Activated T-cell treated with anti-CD3 and anti-CD28 coated beads for 24 hours (primary cell): ENCODE measurements around the gene KSR1.
"Not testable (repeated sequence)": the region's sequence is repeated elsewhere in the genome, so short reads cannot be mapped to it uniquely, and the experiment has no call there.

Source experiments
- DNase-seq: peaks from one replicate; pipeline ENCODE4 v3.0.0-alpha.2; 2020; ENCODE audit warnings: low read depth

The KSR1 gene

DNA sequence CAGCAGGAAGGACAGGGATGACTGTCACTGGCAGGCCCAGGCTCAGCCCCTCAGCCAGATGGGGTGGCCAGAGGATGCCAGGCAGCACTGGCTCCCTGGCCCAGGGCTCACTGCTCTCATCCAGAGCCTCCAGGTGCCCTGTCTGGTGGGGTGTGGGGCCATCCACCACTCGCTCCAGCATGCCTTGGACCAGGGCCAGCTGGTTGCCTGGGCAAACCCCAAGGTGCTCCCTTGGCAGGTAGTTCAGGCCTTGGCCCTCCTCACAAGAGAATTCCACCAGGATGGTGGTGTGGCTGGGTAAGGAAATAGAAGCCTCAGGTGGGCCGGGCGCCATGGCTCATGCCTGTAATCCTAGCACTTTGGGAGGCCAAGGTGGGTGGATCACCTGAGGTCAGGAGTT is 204.2 kb downstream of the KSR1 start:
- DNase-seq = no peak

DNA sequence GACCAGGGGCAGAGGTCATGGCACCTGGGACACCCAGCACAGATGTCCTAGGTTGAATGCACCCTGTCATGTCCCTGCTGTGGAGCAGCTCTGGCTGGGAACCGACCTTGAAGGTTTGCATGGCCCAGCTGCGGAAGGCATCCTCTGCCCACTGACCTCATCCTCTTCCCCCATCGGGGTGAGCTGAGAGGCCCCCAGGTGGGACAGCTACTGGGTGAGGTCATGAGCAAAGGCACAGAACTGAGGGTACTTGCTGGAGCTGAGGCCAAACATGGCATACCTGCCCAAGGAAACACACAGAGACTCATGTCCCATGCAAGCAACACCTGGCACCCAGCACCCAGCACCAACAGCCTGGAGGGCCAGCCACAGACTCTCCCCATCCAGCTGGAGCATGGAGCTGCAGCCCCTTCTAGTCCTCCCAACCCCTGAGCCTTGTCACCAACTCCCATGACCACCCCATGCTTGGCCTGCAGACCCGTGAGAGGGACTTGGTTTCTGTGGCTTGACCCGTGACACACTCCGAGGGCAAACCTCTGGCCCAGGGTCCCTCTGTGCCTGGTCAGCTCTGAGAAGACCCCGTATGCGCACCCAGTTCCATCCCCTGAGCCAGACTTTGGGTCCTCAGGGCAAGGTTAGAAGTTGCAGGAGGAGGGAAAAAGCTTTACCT is 207.8 kb downstream of the KSR1 start:
- DNase-seq = no peak

GRCh38 chr17:27664606-27664965 is 208.3 kb downstream of the KSR1 start:
- DNase-seq = no peak

DNA sequence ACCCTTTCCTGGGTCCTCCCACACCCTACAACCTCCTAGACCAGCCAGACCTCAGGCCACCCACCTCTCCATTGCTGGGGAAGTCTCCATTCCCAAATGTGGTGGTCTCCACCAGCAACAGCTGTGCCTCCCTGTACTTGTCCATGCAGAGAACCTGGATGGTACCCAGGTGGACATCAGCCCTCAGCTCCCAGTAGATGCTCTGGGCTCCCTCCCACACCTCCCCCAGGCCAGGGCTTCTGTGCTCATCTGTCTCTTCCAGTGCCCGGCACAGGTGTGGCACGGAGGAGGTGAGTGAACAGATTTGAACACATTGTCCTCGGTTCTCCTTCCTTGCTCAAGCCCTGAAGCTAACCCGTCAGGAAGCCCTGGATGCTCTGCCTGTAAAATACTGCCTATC is 209.3 kb downstream of the KSR1 start:
- no peak for DNase-seq

DNA sequence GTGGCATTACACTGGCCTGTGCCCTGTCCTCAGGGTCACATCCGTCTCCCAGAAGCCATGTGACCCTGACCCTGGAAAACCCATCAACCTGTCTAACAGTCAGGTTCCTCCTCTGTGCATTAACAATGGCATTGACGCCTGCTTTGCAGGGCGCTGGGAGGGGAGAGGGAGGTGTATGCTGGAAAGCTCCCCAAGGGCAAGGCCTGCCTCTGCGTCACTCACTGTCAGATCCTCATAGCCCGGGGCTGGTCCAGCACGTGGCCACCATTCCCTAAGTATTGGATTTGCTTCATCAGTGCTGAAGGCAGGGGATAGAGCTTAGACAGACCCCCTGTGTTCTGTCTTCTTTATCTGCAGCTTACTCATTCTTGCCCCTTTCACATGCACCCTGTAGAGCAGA is 210.0 kb downstream of the KSR1 start:
- DNase-seq = not testable (repeated sequence)

DNA sequence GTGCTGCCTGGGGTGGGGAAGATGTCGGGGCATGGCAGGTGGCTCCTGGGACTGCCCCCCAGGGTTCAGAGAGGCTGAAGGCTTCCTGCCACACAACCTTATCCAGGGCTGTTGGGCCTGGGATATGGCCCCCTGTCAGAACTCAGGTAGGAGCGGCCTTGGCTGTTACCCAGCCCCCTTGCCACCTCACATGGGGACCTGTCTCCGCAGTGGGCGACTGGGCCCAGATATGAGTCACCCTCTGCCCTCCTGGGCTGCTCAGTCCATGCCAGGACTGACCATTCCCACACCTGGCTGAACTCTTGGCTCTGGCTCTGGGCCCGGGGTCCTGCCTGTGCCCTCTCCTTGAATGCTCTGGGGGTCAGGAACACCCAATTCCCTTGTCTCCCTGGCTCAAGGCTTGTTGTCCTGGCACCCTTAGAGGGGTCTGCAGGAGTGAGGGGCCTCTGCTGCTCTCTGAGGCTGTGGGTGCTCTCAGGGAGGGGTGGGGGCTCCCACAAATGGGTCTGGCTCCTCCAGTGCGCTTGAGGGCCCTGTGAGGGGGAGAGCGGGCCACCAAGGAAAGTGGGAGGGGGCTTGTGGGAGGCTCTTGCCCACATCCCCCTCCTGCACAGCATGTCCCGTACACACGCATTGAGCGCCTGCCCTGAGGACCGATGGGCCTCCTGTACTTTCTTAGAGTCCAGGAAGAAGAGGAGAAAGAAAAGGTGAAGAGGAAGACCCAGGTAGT is 210.7 kb downstream of the KSR1 start:
- no peak for DNase-seq

DNA sequence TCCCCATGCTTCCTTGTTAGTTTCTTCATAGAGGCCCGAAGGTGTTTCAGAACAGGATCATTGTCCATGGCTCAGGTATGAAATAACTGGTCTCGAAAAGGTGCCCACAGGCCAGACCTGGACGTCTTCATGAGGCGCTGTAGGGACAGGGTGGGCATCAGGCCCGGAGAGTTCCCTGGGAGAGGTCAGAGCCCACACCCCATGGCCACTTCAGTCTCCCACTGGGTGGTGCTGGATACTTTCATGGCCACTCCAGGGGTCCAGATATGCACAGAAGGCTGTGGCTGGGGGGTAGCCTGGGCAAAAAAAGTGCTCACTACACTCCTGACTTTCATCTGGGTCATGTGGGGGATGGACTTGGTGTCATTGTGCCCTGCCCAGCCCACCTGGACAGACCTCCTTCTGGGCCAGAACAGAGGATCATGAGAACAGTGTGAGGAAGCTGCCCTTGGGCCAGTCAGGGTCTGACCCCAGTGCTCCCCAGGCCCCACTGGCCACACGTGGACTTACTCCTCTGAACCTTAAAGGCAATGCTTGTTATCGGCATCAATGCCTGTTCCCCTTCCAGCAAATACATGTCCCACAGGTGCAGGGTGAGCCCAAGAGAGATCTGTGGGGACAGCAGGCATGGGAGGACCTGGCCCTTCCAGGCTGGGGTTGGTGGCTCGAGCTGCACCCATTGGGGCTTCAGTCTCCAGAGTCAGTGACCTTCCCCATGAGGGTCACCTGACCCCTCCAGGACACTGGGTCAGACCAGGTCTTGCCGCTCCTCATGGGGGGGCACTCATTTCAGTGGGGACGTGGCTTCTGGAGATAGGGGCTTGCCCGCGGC is 211.6 kb downstream of the KSR1 start:
- DNase-seq = no peak

- DNase-seq = no peak
These were observed 212.2 kb downstream of the KSR1 start for GRCh38 chr17:27668488-27668823.

DNA sequence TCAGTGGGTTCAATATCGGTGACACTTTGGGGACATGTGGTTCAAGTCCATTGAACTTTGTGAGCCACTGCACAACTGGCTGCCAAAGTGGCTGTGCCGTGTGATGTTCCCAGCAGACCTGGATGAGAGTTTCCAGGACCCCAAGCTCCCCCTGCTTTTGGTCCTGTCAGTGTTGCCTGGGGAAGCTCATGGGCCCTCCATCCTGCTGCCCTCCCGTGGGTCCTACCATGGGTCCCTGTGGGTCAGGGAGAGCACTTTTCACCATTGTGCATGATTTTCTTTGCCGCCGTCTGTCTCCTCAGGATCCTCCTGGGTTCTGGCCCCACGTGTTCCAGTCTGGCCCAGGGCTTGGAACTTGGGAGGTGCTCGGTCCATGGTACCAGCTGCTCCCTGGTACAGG is 212.9 kb downstream of the KSR1 start:
- DNase-seq = no peak

- DNase-seq = no peak
These were observed 213.6 kb downstream of the KSR1 start for GRCh38 chr17:27669850-27670249.

DNA sequence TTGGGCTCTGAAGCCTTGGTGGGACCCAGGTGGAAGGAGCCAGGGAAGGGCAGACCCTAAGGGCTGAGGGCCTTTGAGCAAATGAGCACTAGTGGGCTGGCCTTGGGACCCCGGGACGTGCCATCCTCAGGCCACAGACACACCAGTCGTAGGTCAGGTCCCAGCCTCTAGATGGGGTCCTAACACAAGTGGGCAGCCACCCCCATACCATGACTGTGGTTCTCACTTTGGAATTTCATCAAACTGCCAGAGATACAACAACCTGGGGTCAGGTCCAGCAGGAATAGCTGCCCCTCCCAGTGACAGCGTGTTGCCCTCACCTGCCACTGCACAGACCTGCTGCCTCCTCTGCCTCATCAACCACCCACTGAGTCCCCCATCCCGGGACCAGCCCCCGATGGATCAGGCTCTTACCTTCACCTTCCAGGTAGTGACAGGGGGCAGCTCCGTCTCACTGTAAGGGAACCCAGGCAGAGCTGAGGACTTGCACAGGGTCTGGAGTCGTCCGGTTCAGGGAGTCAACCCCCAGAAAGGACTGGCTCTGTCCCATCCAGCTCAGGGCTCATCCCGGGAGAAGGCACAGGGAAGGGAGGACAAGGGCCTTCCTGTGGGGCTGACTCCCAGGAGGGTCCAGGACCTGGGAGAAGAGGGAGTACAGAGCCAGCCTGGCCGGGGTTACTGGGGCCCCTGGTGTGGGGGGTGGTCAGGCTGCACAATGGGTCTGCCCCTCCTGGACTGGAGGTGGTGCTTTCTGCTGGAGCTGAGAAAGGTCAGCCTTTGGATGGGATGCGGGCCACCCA is 214.7 kb downstream of the KSR1 start:
- DNase-seq = no peak

DNA sequence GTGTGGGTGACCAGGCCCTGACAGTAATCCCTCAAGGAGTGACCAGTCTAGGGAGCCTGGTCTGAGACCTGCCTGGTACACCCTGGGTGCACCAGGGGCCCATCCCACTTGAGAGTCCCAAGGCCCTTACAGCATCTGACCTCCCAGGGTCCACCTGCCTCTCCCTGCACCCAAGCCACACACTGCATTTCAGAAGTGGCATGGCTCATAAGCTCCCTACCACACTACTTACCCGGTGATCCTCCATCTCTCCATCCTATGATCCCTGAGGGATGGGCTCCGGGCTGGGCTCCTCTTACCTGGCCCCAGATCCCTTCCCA is 215.3 kb downstream of the KSR1 start:
- DNase-seq = no peak

DNA sequence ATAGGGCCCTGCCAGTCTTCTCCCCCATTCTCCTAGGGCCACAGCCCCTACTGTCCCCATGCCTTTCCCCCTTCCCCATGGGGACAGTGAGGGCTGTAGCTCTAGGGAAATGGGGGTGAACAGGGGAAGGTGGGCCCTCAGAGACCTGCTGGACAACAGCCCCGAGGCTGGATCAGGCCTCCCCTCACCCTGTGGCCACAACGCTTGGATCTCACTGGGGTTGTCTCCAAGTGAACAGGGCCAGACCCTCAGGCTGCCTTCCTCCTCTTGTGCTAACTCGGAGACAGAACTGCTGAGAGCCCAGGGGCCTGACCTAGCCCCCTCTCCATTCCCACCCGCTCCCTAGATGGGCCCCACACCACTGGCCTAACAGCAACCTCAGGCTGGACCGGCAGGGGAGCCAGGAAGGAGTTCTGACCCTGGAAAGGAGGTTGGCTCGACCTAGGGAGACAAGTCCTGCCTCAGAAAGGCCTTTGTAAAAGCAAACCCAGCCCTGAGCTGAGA is 215.8 kb downstream of the KSR1 start:
- DNase-seq = not testable (repeated sequence)

- no peak for DNase-seq
These were observed 218.1 kb downstream of the KSR1 start for GRCh38 chr17:27674335-27674734.
